ENCODE measurements around the gene AHSG.

The AHSG gene

GRCh38 chr3:186664506-186664905, 51.6 kb downstream of the AHSG start:
- Histone ChIP-seq H3K27me3 (ENCODE audit: insufficient read depth, low read depth, severe bottlenecking) (peaks cover 7% of the 10 kb centered on the region), H3K9me3 (ENCODE audit: severe bottlenecking) (no peaks in the 10 kb centered on the region), H3K4me3 (ENCODE audit: low read depth, low read length) (no peak overlapping the region), H3K27ac (no peak overlapping the region), H3K36me3 (no peaks in the 10 kb centered on the region)
- TF ChIP-seq CTCF (IDR thresholded peaks at IDR 0.05; ENCODE audit: low read depth, low read length) = no peak
- no peak for DNase-seq

GRCh38 chr3:186665625-186666188, 52.8 kb downstream of the AHSG start, which contains the start of gene HRG:
Gene HRG (plus strand): TSS chr3:186666014. CDS start chr3:186666032, 18 bp downstream.
- no peaks in the 10 kb centered on the region for H3K9me3 ChIP-seq (ENCODE audit: severe bottlenecking)
- no peak within 1 kb of the TSS for H3K4me3 ChIP-seq (ENCODE audit: low read depth, low read length)
- no peak for DNase-seq
- H3K27ac ChIP-seq = no peak within 1 kb of the TSS
- H3K27me3 ChIP-seq (ENCODE audit: insufficient read depth, low read depth, severe bottlenecking) = peaks cover 7% of the 10 kb centered on the region
- no peaks in the 10 kb centered on the region for H3K36me3 ChIP-seq
- TF ChIP-seq CTCF (IDR thresholded peaks at IDR 0.05; ENCODE audit: low read depth, low read length) = no peak

- no peak overlapping the region for H3K27ac ChIP-seq
Measured at GRCh38 chr3:186668426-186668825, 55.6 kb downstream of the AHSG start.

GRCh38 chr3:186669378-186670084, 56.7 kb downstream of the AHSG start:
- Histone ChIP-seq H3K27me3 (ENCODE audit: insufficient read depth, low read depth, severe bottlenecking) (peaks cover 10% of the 10 kb centered on the region), H3K9me3 (ENCODE audit: severe bottlenecking) (no peaks in the 10 kb centered on the region), H3K27ac (no peak overlapping the region), H3K4me3 (ENCODE audit: low read depth, low read length) (no peak overlapping the region), H3K36me3 (no peaks in the 10 kb centered on the region)
- no peak for TF ChIP-seq CTCF (IDR thresholded peaks at IDR 0.05; ENCODE audit: low read depth, low read length)
- DNase-seq = no peak

More at GRCh38 chr3:186668426-186668825, 55.6 kb downstream of the AHSG start:
- Histone ChIP-seq H3K9me3 (ENCODE audit: severe bottlenecking) (no peaks in the 10 kb centered on the region), H3K4me3 (ENCODE audit: low read depth, low read length) (no peak overlapping the region), H3K27me3 (ENCODE audit: insufficient read depth, low read depth, severe bottlenecking) (peaks cover 10% of the 10 kb centered on the region), H3K36me3 (no peaks in the 10 kb centered on the region)
- TF ChIP-seq CTCF (IDR thresholded peaks at IDR 0.05; ENCODE audit: low read depth, low read length) = no peak
- DNase-seq = no peak

GRCh38 chr3:186670155-186670554, 57.3 kb downstream of the AHSG start:
- no peaks in the 10 kb centered on the region for H3K36me3 ChIP-seq
- no peak overlapping the region for H3K4me3 ChIP-seq (ENCODE audit: low read depth, low read length)
- H3K9me3 ChIP-seq (ENCODE audit: severe bottlenecking) = no peaks in the 10 kb centered on the region
- no peak overlapping the region for H3K27ac ChIP-seq
- DNase-seq = no peak
- TF ChIP-seq CTCF (IDR thresholded peaks at IDR 0.05; ENCODE audit: low read depth, low read length) = no peak
- H3K27me3 ChIP-seq (ENCODE audit: insufficient read depth, low read depth, severe bottlenecking) = peaks cover 9% of the 10 kb centered on the region
